Aorta (tissue), 5 donors: Measurements from ENCODE around the gene CPHXL2. TPM values are rescaled to one million over a fixed set of nuclear protein-coding genes. Genes with fewer than 3 reads are reported as not detected.

Experiments
- ATAC-seq: fragments of 200-7000 bp; cut with Tn5 transposase; one replicate; pipeline ENCODE4 v1.9.1; 2022; ENCODE audit warnings: moderate library complexity; ENCODE audit not compliant: low FRiP score
- DNase-seq, 2 donors: peaks; one replicate each; pipeline ENCODE4 v3.0.0-alpha.2; 2020
- H3K27ac ChIP-seq, 2 donors: one replicate each; pipeline ENCODE4 v1.5.1; 2013; ENCODE audit warnings: low read length in 2 of 2, mild to moderate bottlenecking in 2 of 2, moderate library complexity in 2 of 2, control low read depth in 1 of 2, inconsistent platforms in 1 of 2, low read depth in 1 of 2
- H3K27me3 ChIP-seq, 2 donors: one replicate each; pipeline ENCODE4 v1.6.1; 2013; ENCODE audit warnings: control low read depth in 1 of 2, low read length in 1 of 2, mild to moderate bottlenecking in 1 of 2, moderate library complexity in 1 of 2; ENCODE audit not compliant: insufficient read depth in 2 of 2, control insufficient read depth in 1 of 2
- H3K36me3 ChIP-seq, 2 donors: one replicate each; pipeline ENCODE4 v1.6.1; 2013; ENCODE audit warnings: control low read depth in 1 of 2, low read length in 1 of 2, mild to moderate bottlenecking in 1 of 2; ENCODE audit not compliant: insufficient read depth in 2 of 2, control insufficient read depth in 1 of 2
- H3K4me1 ChIP-seq, 2 donors: one replicate each; pipeline ENCODE4 v1.6.1; 2013; ENCODE audit warnings: low read length in 2 of 2, control low read depth in 1 of 2, mild to moderate bottlenecking in 1 of 2, moderate library complexity in 1 of 2; ENCODE audit not compliant: insufficient read depth in 2 of 2, control insufficient read depth in 1 of 2
- H3K4me3 ChIP-seq, 2 donors: one replicate each; pipeline ENCODE4 v1.5.1; 2013; ENCODE audit warnings: low read length in 2 of 2, control low read depth in 1 of 2, mild to moderate bottlenecking in 1 of 2
- H3K9me3 ChIP-seq: one replicate; pipeline ENCODE4 v1.6.1; 2013; ENCODE audit warnings: mild to moderate bottlenecking, low read length; ENCODE audit not compliant: control insufficient read depth
- WGBS, 2 donors: extraction: QIAGEN DNeasy Blood & Tissue Kit; methylation state at CpG; one replicate each; pipeline ENCODE4 v1.1.7; 2013; 5-methylcytosine and 5-hydroxymethylcytosine counted together
- intact Hi-C, 2 donors: fragments of 100-400 bp; cut with DNase I; formaldehyde crosslinking; loops; one replicate each; pipeline versions ENCODE4 v1.14.2 to v1.15.0; 2022
- polyA plus RNA-seq, 2 donors: library from polyadenylated mRNA; stranded (reverse); fragments of 200-250 nt; gene quantifications; one replicate each; pipeline ENCODE4 v1.2.3, GENCODE V29; 2013
- total RNA-seq, 2 donors: library from RNA; stranded (reverse); fragmentation: NEBNext Ultra II Directional; extraction: Animal tissue kit (Norgen Biotek cat#: 25700); gene quantifications; one replicate each; pipeline ENCODE4 v1.2.1, GENCODE V29; 2021
- donor health status: healthy with polysubstance abuse.
- donor health status: Bipolar disorder and iron deficiency.
- donor health status: DM: no; HTN: no; CAD: no.
- donor health status: DM: no; HTN: no; CAD: no.
- donor health status: DM: yes; HTN: yes; CAD: no.

Gene CPHXL2
- total and polyA plus RNA-seq, 4 donors = not detected

DNA sequence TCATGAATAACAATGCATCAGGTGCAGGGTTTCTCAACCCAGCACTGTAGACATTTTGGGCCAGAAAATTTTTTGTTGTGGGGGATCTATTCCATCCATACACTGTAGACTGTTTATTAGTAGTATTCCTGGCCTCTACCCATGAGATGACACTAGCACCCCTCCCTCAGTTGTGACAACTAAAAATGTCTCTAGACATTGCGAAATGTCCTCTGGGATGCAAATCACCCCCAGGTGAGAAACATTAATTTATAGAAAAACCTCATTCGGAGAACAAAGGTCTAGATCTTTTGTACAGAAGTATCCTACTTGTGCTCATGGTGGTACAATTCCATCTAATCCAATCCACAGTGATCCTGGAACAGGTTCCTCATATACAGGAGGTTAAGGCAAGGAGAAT lies 58.0 kb downstream of the CPHXL2 start:
- intact Hi-C loops = no loop called here

DNA sequence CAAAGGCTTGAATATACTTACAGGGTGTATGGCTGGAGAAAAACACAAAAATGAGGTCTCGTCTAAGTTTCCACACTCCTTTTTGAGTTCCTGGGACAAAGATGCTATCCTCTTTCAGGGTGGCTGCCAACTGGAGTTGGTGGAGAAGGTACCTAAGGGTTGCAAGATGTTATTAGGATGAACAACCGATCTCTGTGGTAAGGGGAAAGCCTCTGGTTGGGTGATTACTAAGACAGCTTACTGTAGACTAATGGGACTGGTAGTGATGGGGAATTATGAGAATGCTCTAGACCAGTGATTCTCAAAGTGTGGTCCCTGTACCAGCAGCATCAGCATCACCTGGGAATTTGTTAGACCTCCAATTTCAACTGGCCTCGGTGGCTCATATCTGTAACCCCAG lies 59.7 kb downstream of the CPHXL2 start:
- intact Hi-C loops = no loop called here
- H3K27ac ChIP-seq = no peak overlapping the region
- peaks cover 0 to 4% of the 10 kb centered on the region in 2 donors for H3K36me3 ChIP-seq
- peaks cover 0 to 3% of the 10 kb centered on the region in 2 donors for H3K4me1 ChIP-seq
- WGBS, 2 donors = 94 to 95% methylated on average over 3 of the region's 3 CpGs
- DNase-seq = no peak
- no peaks in the 10 kb centered on the region for H3K9me3 ChIP-seq
- H3K4me3 ChIP-seq = no peak overlapping the region
- no peaks in the 10 kb centered on the region for H3K27me3 ChIP-seq
- no peak for ATAC-seq

More for the DNA sequence above, 58.0 kb downstream of the CPHXL2 start:
- Histone ChIP-seq H3K27ac (no peak overlapping the region), H3K4me3 (no peak overlapping the region), H3K36me3 (no peaks in the 10 kb centered on the region), H3K4me1 (peaks cover 0 to 3% of the 10 kb centered on the region in 2 donors), H3K27me3 (no peaks in the 10 kb centered on the region), H3K9me3 (no peaks in the 10 kb centered on the region)
- DNase-seq (no peak), ATAC-seq (no peak)
- WGBS, 2 donors = 95 to 96% methylated on average over 2 of the region's 2 CpGs

DNA sequence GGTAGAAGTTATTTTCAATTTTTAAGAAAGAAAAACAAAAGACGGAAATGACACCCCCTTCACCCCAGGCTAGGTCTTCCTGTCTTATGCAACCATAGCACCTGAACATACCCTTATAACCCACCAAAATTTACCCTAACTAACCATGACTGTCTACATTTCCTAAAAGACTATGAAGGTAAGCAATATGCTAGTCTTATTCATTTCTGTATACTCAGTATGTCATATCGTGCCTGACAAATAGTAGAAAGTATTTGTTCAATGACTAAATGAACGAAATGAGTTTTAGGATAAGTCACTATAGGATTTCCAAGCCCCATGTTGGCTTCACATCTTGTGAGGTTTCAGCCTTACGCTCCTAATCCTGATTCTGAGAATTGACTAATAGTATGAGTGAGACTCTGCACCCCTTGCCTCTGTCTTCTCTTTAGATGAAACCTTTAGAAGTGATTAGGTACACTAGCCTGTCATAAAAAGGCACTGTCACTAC lies 60.2 kb downstream of the CPHXL2 start:
- peaks cover 0 to 4% of the 10 kb centered on the region in 2 donors for H3K36me3 ChIP-seq
- H3K4me1 ChIP-seq = peaks cover 0 to 3% of the 10 kb centered on the region in 2 donors
- no peak for DNase-seq
- intact Hi-C loops = no loop called here
- no peak for ATAC-seq
- no peak overlapping the region for H3K27ac ChIP-seq
- WGBS, 2 donors = 93% methylated on average over 4 of the region's 4 CpGs
- H3K27me3 ChIP-seq = no peaks in the 10 kb centered on the region
- no peaks in the 10 kb centered on the region for H3K9me3 ChIP-seq
- H3K4me3 ChIP-seq = no peak overlapping the region

DNA sequence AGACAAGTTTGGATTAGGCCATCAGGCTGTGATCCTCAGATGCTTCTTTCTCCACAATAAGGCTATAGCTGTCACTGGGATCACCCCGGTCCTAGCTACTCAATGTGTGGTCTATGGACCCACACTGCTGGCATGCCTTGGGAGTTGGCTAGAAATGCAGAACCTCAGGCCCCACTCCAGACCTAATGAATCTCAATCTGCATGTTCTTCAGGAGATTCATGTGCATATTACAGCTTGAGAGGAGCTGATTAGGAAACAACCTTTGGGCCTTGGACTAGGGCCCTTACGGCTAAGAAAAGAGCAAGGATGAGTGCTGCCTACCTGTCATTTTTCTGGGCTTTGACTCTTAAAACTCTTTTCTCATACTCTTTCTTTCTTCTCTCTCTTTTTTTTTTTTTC lies 61.2 kb downstream of the CPHXL2 start:
- ATAC-seq (no peak), DNase-seq (no peak)
- Histone ChIP-seq H3K4me3 (no peak overlapping the region), H3K9me3 (no peaks in the 10 kb centered on the region), H3K36me3 (peaks cover 0 to 4% of the 10 kb centered on the region in 2 donors), H3K27me3 (no peaks in the 10 kb centered on the region), H3K4me1 (no peaks in the 10 kb centered on the region), H3K27ac (no peak overlapping the region)
- 93 to 100% methylated on average over 2 of the region's 2 CpGs for WGBS, 2 donors
- intact Hi-C loops = no loop called here

DNA sequence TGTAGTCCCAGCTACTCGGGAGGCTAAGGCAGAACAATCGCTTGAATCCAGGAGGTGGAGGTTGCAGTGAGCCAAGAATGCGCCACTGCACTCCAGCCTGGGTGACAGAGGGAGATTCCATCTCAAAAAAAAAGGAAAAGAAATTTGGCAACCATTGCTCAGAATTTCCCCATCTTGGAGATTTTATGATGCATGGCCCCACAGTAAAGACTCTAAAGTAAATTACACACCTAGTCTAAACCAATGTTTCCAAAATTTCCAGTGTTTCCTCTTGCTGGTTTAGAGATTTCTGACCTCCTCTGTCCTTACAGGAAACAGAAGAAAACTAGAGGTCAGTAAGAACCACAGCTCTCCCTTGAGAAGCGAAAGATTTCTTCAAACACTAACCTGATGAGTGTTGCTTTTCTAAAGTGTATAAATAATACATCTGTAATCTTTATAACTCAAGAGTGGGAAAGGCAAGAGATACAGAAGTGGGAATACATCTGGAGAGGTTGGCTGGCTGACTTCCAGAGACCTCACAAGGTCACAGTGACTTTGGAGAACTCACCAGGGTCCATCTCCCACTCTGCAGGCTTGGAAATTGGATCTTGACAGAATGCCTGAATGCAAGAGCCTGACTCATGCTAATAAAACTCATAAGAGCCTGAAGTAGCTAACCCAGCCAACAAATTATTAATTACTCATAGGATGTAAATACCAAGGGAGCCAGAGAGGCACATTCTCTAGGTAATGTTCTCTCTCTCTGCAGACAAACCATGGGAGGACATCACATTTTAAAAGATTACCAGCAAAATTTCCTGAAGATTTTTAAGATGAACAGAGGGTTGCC lies 62.5 kb downstream of the CPHXL2 start:
- Histone ChIP-seq H3K4me3 (no peak overlapping the region), H3K27ac (no peak overlapping the region), H3K4me1 (no peaks in the 10 kb centered on the region), H3K9me3 (no peaks in the 10 kb centered on the region), H3K27me3 (no peaks in the 10 kb centered on the region), H3K36me3 (peaks cover 4% of the 10 kb centered on the region in 2 donors)
- ATAC-seq = no peak
- DNase-seq = no peak
- WGBS, 2 donors = 95 to 96% methylated on average over 4 of the region's 4 CpGs
- intact Hi-C loops = no loop called here

Other genes with a start within 250 kb of the CPHXL2 start
- gene CFDP1, start 243.5 kb downstream of the CPHXL2 start, total RNA-seq = 10 to 100 TPM; 55.9 to 59.1 TPM
- gene CFDP1, start 243.5 kb downstream of the CPHXL2 start, polyA plus RNA-seq = 100 to 1,000 TPM in 1 of 2 donors, 10 to 100 TPM in 1; 52.8 to 111 TPM
- 10 to 100 TPM; 20.5 to 21.5 TPM for gene TMEM170A, start 212.3 kb downstream of the CPHXL2 start, total RNA-seq
- 1 to 10 TPM; 4.2 to 5.6 TPM for gene TMEM170A, start 212.3 kb downstream of the CPHXL2 start, polyA plus RNA-seq
- 1 to 10 TPM; 2.4 to 6.0 TPM for gene CHST6, start 181.6 kb downstream of the CPHXL2 start, total RNA-seq
- gene CHST6, start 181.6 kb downstream of the CPHXL2 start, polyA plus RNA-seq = under 1 TPM; 0.49 to 0.88 TPM
- gene CHST5, start 140.9 kb downstream of the CPHXL2 start, total RNA-seq = not detected
- 1 to 10 TPM in 1 of 2 donors, under 1 TPM in 1; 0.97 to 1.5 TPM for gene CHST5, start 140.9 kb downstream of the CPHXL2 start, polyA plus RNA-seq
- gene TMEM231, start 120.8 kb downstream of the CPHXL2 start, total RNA-seq = 10 to 100 TPM in 1 of 2 donors, 1 to 10 TPM in 1; 6.8 to 10.3 TPM
- 10 to 100 TPM in 1 of 2 donors, 1 to 10 TPM in 1; 2.3 to 11.0 TPM for gene TMEM231, start 120.8 kb downstream of the CPHXL2 start, polyA plus RNA-seq
- 100 to 1,000 TPM; 106 to 154 TPM for gene GABARAPL2, start 110.6 kb downstream of the CPHXL2 start, total RNA-seq
- 100 to 1,000 TPM; 198 to 237 TPM for gene GABARAPL2, start 110.6 kb downstream of the CPHXL2 start, polyA plus RNA-seq
- gene ADAT1, start 53.7 kb downstream of the CPHXL2 start, total RNA-seq = 10 to 100 TPM; 25.4 to 44.0 TPM
- 10 to 100 TPM in 1 of 2 donors, 1 to 10 TPM in 1; 7.5 to 19.2 TPM for gene ADAT1, start 53.7 kb downstream of the CPHXL2 start, polyA plus RNA-seq
- gene KARS1, start 29.3 kb downstream of the CPHXL2 start, total RNA-seq = 10 to 100 TPM; 60.4 to 69.8 TPM
- gene KARS1, start 29.3 kb downstream of the CPHXL2 start, polyA plus RNA-seq = 10 to 100 TPM; 64.4 to 73.2 TPM
- gene TERF2IP, start 29.2 kb downstream of the CPHXL2 start, total RNA-seq = 10 to 100 TPM; 59.5 to 66.3 TPM
- 10 to 100 TPM; 46.5 to 78.3 TPM for gene TERF2IP, start 29.2 kb downstream of the CPHXL2 start, polyA plus RNA-seq
- not detected for gene DUXB, start 24.5 kb upstream of the CPHXL2 start, total RNA-seq
- gene DUXB, start 24.5 kb upstream of the CPHXL2 start, polyA plus RNA-seq = not detected
- not detected for gene CPHXL, start 49.5 kb upstream of the CPHXL2 start, total RNA-seq
- gene CPHXL, start 49.5 kb upstream of the CPHXL2 start, polyA plus RNA-seq = not detected